ENCODE measurements around the gene ABCG1.

DNA sequence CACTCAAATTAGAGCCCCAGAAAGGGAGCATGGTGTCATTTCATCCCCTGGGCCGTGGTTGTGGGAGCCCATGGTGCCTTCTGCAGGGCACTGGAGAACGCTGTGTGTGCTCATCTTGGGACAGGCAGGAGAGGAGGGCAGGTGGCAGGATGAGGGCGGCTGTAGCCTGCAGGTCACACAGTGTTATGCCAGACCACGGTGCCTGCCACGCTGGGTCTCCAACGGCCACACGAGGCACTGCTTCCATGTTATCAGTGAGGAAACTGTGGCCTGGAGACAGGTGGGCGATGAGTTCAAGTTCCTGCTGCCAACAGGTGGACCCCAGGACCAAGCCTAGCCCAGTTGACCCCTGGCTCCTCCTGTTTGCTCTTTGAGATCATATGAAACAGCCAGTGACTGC is 21.0 kb downstream of the ABCG1 start:
- TF ChIP-seq, protein P1, sequence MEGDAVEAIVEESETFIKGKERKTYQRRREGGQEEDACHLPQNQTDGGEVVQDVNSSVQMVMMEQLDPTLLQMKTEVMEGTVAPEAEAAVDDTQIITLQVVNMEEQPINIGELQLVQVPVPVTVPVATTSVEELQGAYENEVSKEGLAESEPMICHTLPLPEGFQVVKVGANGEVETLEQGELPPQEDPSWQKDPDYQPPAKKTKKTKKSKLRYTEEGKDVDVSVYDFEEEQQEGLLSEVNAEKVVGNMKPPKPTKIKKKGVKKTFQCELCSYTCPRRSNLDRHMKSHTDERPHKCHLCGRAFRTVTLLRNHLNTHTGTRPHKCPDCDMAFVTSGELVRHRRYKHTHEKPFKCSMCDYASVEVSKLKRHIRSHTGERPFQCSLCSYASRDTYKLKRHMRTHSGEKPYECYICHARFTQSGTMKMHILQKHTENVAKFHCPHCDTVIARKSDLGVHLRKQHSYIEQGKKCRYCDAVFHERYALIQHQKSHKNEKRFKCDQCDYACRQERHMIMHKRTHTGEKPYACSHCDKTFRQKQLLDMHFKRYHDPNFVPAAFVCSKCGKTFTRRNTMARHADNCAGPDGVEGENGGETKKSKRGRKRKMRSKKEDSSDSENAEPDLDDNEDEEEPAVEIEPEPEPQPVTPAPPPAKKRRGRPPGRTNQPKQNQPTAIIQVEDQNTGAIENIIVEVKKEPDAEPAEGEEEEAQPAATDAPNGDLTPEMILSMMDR (IDR thresholded peaks at IDR 0.05; ENCODE audit: low read length), result peak; percentile 33
- no peak for TF ChIP-seq EZH2 (optimal IDR thresholded peaks at IDR 0.05; ENCODE audit: low read depth, low read length)
- no peak for TF ChIP-seq EZH2phosphoT487 (IDR thresholded peaks at IDR 0.05; ENCODE audit: low read length)
